GM19238 (cell line): ENCODE measurements around the gene ZDHHC5.

Source experiments
- DNase-seq: peaks from one replicate; pipeline ENCODE4 v3.0.0; 2011; ENCODE audit warnings: low spot score; ENCODE audit not compliant: insufficient read length

The ZDHHC5 gene, protein sequence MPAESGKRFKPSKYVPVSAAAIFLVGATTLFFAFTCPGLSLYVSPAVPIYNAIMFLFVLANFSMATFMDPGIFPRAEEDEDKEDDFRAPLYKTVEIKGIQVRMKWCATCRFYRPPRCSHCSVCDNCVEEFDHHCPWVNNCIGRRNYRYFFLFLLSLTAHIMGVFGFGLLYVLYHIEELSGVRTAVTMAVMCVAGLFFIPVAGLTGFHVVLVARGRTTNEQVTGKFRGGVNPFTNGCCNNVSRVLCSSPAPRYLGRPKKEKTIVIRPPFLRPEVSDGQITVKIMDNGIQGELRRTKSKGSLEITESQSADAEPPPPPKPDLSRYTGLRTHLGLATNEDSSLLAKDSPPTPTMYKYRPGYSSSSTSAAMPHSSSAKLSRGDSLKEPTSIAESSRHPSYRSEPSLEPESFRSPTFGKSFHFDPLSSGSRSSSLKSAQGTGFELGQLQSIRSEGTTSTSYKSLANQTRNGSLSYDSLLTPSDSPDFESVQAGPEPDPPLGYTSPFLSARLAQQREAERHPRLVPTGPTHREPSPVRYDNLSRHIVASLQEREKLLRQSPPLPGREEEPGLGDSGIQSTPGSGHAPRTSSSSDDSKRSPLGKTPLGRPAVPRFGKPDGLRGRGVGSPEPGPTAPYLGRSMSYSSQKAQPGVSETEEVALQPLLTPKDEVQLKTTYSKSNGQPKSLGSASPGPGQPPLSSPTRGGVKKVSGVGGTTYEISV

GRCh38 chr11:57667736-57668433, at the start of gene ZDHHC5:
ZDHHC5 (plus strand) TSS chr11:57668114; CDS start chr11:57673091, 4,977 bp downstream.
- DNase-seq = peak; percentile 98

DNA sequence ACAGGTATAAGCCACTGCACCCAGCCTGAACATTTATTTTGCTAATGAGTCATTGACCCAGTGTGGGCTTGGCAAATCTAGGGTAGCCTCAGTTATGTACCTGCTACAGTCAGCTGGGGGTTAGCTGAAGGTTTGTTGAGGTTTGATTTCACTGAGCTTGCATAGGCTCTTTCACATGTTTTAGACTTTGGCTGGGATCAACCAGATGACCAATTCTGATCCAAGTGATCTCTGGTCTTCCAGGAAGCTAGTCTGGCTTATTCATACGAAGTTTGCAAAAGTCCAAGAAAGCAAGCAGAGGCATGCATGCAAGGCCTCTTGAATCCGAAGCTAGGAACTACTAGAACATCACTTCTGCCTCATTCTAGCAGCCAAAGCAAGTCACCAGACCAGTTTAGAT, 49.5 kb upstream of the ZDHHC5 start:
- no peak for DNase-seq

DNA sequence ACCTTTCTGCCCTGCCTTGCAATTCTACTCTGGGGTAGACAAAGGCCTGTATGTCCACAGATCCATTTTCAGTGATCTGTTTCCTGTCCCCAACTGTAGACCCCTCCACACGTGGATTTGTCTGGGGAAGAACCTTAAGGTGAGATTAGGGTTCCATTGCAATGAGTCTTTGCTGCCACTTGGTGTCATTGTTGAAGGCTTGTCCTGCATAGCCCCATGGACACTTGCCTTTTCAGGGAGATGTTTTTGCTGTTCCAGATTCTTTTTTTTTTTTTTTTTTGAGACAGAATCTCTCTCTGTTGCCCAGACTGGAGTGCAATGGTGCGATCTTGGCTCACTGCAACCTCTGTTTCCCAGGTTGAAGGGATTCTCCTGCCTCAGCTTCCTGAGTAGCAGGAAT, 48.6 kb upstream of the ZDHHC5 start:
- DNase-seq = no peak

DNA sequence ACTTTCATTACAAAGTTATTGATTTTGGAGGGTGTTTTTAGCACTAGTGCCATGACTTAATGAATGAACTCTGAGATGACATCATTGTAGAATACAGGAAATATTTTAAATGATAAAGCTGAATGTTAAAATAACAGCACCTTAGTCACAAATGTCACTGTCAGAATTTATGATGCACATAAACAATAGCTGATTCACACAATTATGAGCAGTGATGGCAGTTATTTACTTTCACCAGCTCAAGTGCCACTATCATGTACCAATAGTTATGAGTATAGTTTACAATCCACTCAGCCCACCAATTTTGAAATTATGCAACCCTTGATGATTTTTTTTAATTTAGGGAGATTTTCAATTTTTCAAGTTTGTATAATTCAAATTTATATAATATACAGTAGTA, 47.4 kb upstream of the ZDHHC5 start:
- DNase-seq = no peak

DNA sequence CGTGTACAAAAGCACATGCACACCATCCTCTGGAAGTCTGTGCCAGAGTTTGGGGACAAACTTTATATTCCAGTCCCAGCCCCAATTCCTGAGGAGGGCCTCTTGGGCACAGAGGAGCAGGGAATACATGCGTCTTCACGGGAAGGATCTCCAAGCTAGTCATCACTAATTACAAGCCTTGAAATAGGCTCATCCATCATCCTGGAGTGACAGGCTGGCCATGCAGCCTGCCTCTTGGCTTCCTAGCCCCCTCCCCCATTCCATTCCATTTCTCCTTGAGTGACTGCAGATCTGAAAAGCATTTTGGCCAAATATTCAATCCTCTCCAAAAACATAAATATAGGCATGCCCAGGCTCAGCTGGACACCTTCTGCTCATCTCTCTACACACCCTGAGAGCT, 45.7 kb upstream of the ZDHHC5 start:
- DNase-seq = no peak

DNA sequence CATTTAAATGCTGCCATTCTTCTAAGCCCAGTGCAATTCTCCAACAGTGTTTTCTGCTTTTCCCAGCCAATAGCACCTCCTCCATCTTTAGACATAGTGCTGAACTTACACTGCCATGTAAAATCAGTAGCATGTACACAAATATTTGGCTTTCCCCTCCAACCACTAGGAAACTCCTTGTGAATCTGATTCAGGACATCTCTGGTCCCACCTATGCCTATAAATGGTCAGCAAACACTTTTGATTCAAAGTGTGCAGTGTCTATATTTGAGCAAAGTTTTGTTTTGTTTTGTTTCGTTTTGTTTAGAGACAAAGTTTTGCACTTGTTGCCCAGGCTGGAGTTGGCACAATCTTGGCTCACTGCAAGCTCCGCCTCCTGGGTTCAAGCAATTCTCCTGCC, 43.0 kb upstream of the ZDHHC5 start:
- no peak for DNase-seq

- DNase-seq = no peak
Measured at GRCh38 chr11:57626895-57627294, 41.0 kb upstream of the ZDHHC5 start.

GRCh38 chr11:57630171-57630570, 37.7 kb upstream of the ZDHHC5 start:
- DNase-seq = no peak

- no peak for DNase-seq
Measured at GRCh38 chr11:57632116-57632515, 35.8 kb upstream of the ZDHHC5 start.

GRCh38 chr11:57633394-57634070, 34.4 kb upstream of the ZDHHC5 start:
- DNase-seq = no peak

- DNase-seq = no peak
Measured at GRCh38 chr11:57634311-57634710, 33.6 kb upstream of the ZDHHC5 start.

GRCh38 chr11:57635246-57635645, 32.7 kb upstream of the ZDHHC5 start:
- DNase-seq = no peak

DNA sequence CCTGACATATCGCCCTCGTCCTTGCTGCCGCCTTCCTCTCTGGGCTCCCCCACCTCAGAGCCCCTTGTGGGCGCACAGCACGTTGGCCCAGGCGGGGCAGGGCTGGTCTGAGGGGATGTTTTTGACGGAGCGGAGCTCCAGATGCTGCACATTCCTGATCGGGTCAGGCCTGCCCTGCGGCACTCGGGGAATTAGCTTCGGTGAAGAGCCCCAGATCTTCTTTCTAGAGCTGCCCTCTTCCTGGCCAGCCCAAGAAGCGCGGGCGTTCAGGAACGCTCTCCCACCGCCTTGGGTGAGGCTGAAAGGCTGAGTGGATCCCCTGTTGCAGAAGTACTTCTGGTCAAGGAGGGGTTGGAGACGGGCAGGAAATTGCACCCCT, 30.3 kb upstream of the ZDHHC5 start:
- no peak for DNase-seq

DNA sequence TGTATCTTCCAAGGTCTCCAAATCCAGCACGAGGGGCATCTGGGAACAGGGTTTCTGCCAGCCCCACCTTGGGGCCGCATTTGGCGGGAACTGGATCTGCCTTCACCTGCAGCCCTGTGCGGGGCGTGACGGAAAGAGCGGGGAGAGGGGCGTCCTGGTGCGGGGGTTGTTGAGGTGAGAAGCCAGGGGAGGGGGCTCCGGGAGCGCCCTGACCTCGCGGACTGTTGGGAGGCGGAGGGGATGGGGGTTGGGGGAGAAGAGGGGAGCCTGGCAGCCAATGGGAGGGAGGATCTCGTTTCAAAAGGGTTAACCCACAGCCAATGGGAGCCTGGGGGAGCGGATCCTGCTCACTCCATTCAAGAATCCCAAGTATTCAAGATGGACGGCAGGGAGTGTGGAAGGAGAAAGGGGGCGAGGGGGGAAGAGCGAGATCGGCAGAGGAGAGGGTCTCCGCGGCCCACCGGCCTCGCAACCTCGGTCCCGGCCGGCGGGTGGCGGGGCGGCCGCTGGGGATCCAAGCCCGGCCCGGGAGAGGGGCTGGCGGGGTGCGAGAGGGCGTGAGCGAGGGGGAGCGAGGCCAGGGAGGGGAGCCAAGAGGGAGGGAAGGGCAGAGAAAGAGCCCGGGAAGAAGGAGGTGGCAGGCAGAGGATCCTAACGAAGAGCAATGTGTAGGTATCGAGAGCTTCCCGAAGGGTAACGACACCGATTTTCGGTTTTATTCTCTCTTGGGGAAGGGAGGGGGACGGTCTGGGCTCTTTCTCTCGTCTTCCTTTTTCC, 29.7 kb upstream of the ZDHHC5 start:
- DNase-seq = peak; percentile 50

- DNase-seq = no peak
Measured at GRCh38 chr11:57638811-57639320, 29.0 kb upstream of the ZDHHC5 start.

GRCh38 chr11:57639321-57640067, 28.4 kb upstream of the ZDHHC5 start:
- DNase-seq = no peak

- DNase-seq = no peak
Measured at GRCh38 chr11:57640068-57640800, 27.7 kb upstream of the ZDHHC5 start.

- no peak for DNase-seq
Measured at GRCh38 chr11:57641011-57641807, 26.7 kb upstream of the ZDHHC5 start.
